ENCODE results near the gene DIS3L2.

DNA sequence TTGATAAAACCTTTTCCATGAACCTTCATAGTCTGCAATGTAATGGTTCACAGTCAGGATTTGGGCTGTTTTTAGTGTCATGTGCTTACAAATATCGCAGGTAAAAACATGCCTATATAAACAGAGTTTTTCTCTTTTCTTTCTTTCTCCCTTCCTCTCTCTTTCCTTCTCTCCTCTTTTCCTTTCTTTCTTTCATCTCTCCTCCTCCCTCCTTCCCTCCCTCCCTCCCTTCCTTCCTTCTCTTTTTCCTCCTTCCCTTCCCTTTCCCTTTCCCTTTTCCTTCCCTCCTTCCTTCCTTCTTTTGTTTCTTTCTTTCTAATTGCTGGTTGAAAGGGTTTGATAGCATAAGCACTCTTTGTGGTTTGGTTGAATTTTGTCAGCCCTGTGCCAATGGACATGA lies 25.7 kb upstream of the DIS3L2 start:
- TF ChIP-seq, protein P1, sequence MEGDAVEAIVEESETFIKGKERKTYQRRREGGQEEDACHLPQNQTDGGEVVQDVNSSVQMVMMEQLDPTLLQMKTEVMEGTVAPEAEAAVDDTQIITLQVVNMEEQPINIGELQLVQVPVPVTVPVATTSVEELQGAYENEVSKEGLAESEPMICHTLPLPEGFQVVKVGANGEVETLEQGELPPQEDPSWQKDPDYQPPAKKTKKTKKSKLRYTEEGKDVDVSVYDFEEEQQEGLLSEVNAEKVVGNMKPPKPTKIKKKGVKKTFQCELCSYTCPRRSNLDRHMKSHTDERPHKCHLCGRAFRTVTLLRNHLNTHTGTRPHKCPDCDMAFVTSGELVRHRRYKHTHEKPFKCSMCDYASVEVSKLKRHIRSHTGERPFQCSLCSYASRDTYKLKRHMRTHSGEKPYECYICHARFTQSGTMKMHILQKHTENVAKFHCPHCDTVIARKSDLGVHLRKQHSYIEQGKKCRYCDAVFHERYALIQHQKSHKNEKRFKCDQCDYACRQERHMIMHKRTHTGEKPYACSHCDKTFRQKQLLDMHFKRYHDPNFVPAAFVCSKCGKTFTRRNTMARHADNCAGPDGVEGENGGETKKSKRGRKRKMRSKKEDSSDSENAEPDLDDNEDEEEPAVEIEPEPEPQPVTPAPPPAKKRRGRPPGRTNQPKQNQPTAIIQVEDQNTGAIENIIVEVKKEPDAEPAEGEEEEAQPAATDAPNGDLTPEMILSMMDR (IDR thresholded peaks at IDR 0.05 in 8 of 11, conservative IDR thresholded peaks at IDR 0.05 in 3 of 11) = no peak
- TF ChIP-seq POLR2A (IDR thresholded peaks at IDR 0.05) = no peak
